Testis (tissue), 3 donors: ENCODE results near the gene GPR155. TPM values are rescaled to one million over a fixed set of nuclear protein-coding genes. Genes with fewer than 3 reads are reported as not detected.

ENCODE experiments used
- DNase-seq: peaks from one replicate; pipeline ENCODE4 v3.0.0-alpha.2; 2019
- H3K27ac ChIP-seq, 2 donors: fragments of 200-600 bp; sonication (generic); one replicate each; pipeline ENCODE4 v1.5.1; 2019
- H3K27me3 ChIP-seq: fragments of 200-600 bp; sonication (generic); one replicate; pipeline ENCODE4 v1.5.1; 2019
- H3K36me3 ChIP-seq: fragments of 200-600 bp; sonication (generic); one replicate; pipeline ENCODE4 v1.5.1; 2017; ENCODE audit warnings: low read depth; ENCODE audit errors: missing control alignments
- H3K4me1 ChIP-seq: fragments of 200-600 bp; sonication (generic); one replicate; pipeline ENCODE4 v1.5.1; 2019
- H3K4me3 ChIP-seq, 2 donors: fragments of 200-600 bp; sonication (generic); one replicate each; pipeline ENCODE4 v1.5.1; 2017 to 2019
- H3K9me3 ChIP-seq: fragments of 200-600 bp; sonication (generic); one replicate; pipeline ENCODE4 v1.5.1; 2017
- POLR2A ChIP-seq: fragments of 450-650 bp; IDR thresholded peaks from one replicate; pipeline ENCODE4 v1.6.1; 2017; ENCODE audit warnings: antibody characterized with exemption, mild to moderate bottlenecking, moderate library complexity
- WGBS, 2 donors: methylation state at CpG; one replicate each; pipeline ENCODE4 v1.1.5; 2018; 5-methylcytosine and 5-hydroxymethylcytosine counted together
- intact Hi-C: fragments of 100-400 bp; cut with DNase I; formaldehyde crosslinking; loops from one replicate; pipeline ENCODE4 v1.15.1; 2023; ENCODE audit warnings: low total_unique reads
- polyA plus RNA-seq: library from polyadenylated mRNA; stranded (reverse); fragments of 350-450 nt; fragmentation: Illumina TruSeq; extraction: RNeasy Lipid Tissue Mini Kit (QIAGEN cat#74804); gene quantifications from one replicate; pipeline ENCODE4 v1.2.3, GENCODE V29; 2014; ENCODE audit warnings: low read depth, low replicate concordance; ENCODE audit not compliant: insufficient read depth
- total RNA-seq, 2 donors: library from RNA; depleted of rRNA; stranded (reverse); fragments of >200 nt; gene quantifications; one replicate each; pipeline ENCODE4 v1.2.3, GENCODE V29; 2016
- TF ChIP-seq, protein P1 (sequence below), 3 experiments: fragments of 450-650 bp in 2 of 3; fragments of 200-600 bp in 1 of 3; sonication (generic) in 1 of 3; IDR thresholded peaks; one replicate each; pipeline ENCODE4 v1.5.1; 2016 to 2019; ENCODE audit warnings: antibody characterized with exemption in 3 of 3, mild to moderate bottlenecking in 2 of 3, moderate library complexity in 1 of 3

Gene GPR155
- total and polyA plus RNA-seq, 3 donors from 2014 or later: 2.5 to 4.0 (median 3.6) TPM

DNA sequence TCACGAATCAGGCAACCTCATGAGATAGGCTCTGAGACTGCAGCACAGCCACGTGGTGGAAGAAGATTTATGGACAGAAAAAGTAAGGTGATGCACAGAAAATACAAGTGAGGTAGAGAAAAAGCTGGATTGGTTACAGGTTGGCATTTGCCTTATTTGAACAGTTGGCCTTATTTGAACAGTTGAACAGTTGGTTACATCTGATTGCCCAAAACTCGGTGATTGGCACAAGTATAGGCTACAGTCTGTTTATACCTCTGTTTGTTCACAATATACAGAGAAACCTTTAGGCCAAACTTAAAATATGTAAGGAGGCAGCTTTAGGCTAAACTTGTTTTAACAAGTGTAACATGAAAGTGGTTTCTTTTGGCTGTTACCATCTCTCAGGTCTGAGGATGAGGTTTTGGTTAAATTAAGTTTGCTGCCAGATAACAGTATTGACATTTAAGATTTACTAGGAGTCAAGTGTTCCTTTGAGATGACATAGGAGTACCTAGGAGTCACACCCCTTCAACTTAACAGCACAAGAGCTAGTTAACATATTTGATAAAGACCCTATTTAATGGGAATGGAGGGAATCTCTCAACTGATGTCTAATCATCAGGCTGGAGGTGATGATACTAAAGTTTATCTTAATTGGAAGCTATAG, 16.5 kb upstream of the GPR155 start:
- Histone ChIP-seq H3K4me3 (no peak overlapping the region), H3K27ac (no peak overlapping the region), H3K4me1 (no peaks in the 10 kb centered on the region), H3K27me3 (no peaks in the 10 kb centered on the region), H3K9me3 (no peaks in the 10 kb centered on the region), H3K36me3 (no peaks in the 10 kb centered on the region)
- no peak for TF ChIP-seq POLR2A
- TF ChIP-seq, protein P1, sequence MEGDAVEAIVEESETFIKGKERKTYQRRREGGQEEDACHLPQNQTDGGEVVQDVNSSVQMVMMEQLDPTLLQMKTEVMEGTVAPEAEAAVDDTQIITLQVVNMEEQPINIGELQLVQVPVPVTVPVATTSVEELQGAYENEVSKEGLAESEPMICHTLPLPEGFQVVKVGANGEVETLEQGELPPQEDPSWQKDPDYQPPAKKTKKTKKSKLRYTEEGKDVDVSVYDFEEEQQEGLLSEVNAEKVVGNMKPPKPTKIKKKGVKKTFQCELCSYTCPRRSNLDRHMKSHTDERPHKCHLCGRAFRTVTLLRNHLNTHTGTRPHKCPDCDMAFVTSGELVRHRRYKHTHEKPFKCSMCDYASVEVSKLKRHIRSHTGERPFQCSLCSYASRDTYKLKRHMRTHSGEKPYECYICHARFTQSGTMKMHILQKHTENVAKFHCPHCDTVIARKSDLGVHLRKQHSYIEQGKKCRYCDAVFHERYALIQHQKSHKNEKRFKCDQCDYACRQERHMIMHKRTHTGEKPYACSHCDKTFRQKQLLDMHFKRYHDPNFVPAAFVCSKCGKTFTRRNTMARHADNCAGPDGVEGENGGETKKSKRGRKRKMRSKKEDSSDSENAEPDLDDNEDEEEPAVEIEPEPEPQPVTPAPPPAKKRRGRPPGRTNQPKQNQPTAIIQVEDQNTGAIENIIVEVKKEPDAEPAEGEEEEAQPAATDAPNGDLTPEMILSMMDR (IDR thresholded peaks at IDR 0.05): no peak
- intact Hi-C loops: no loop called here
- 72 to 82% methylated on average over 3 of the region's 3 CpGs for WGBS, 2 donors
- no peak for DNase-seq

DNA sequence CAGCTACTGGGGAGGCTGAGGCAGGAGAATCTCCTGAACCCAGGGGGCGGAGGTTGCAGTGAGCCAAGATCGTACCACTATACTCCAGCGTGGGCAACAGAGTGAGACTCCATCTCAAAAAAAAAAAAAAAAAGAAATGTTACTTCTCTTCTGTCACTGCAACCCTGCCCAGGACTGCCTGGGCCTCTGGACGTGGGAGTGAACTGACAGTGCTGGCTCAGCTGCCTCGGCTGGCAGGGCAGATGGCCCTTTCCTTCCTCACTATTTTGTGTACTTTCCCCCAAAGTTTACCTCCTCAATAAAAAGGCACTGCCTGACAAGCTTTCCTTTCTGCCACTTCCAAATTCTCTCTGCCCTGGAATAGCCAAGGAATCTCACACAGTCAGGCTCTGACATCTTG, 12.5 kb upstream of the GPR155 start:
- Histone ChIP-seq H3K36me3 (no peaks in the 10 kb centered on the region), H3K27me3 (no peaks in the 10 kb centered on the region), H3K4me1 (no peaks in the 10 kb centered on the region), H3K4me3 (no peak overlapping the region), H3K27ac (no peak overlapping the region), H3K9me3 (no peaks in the 10 kb centered on the region)
- intact Hi-C loops: no loop called here
- 66 to 81% methylated on average over 3 to 5 of the region's 5 CpGs for WGBS, 2 donors
- DNase-seq: peak; percentile 50
- TF ChIP-seq, protein P1 (IDR thresholded peaks at IDR 0.05): no peak
- no peak for TF ChIP-seq POLR2A

DNA sequence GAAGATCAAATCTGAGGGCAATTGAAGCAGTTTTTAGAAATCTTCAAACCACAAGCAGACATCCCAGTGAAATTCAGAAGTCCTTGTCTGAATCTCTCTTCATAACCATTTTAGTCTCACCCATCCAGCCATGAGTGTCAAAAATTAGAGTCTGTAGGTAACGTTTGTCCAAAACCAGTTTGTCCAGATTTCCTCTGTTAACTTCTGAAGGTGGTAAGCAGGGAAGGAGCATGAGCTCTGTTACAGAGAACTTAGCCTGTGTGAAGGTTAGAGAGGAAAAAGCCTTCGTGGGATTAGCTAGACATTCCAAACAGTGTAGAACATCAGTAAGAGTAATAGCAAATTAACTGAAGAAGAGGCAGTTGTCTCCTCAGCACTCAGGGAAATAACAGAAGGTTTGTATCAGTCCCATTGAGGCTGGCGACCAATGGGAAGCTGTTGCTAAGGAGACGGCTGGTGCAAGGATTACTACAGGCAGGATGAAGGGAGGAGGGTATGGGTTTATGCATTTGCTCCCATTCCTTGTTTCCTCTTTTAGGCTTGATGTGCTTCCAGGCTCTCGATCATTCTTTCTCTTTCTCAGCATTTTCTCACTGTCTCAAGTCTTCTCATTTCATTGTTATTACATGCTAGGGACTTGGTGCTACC, 8.7 kb upstream of the GPR155 start:
- Histone ChIP-seq H3K4me3 (no peak overlapping the region), H3K4me1 (no peaks in the 10 kb centered on the region), H3K27me3 (no peaks in the 10 kb centered on the region), H3K36me3 (no peaks in the 10 kb centered on the region), H3K9me3 (no peaks in the 10 kb centered on the region), H3K27ac (no peak overlapping the region)
- no peak for DNase-seq
- 65 to 69% methylated on average over 5 of the region's 5 CpGs for WGBS, 2 donors
- no peak for TF ChIP-seq POLR2A
- TF ChIP-seq, protein P1 (IDR thresholded peaks at IDR 0.05): no peak
- intact Hi-C loops: no loop called here

DNA sequence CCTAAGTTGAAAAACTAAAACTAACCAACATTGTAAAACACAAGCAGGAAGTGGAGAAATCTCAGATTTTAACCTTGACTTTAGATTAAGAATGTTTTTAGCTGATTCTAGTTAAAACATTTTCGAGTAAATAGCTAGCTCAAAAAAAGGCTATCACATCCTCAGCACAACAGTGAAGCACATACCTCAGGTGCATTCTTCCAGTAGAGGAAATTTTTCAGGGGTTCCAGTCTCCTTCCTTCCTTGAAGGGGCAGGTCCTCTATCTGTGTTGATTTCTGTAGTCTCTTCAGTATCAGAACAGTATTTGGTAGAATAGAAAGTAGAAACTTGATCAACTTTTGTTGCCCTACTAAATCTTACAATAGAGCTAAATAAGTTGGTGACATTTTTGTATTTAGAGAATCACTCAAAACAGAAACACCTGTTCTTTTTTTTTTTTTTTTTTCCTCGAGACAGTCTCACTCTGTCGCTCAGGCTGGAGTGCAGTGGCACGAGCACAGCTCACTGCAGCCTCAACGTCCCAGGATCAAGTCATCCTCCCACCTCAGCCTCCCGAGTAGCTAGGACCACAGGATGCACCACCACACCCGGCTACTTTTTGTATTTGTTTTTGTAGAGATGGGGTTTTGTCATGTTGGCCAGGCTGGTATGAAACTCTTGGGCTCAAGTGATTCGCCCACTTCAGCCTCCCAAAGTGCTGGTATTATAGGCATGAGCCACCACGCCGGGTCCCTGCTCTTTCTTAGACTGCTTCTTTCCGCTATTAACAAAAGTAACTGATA, 6.9 kb upstream of the GPR155 start:
- TF ChIP-seq, protein P1 (IDR thresholded peaks at IDR 0.05): no peak
- H3K27ac ChIP-seq: no peak overlapping the region
- H3K36me3 ChIP-seq: no peaks in the 10 kb centered on the region
- H3K4me1 ChIP-seq: no peaks in the 10 kb centered on the region
- DNase-seq: no peak
- intact Hi-C loops: no loop called here
- no peaks in the 10 kb centered on the region for H3K27me3 ChIP-seq
- 83 to 86% methylated on average over 11 of the region's 11 CpGs for WGBS, 2 donors
- no peaks in the 10 kb centered on the region for H3K9me3 ChIP-seq
- no peak overlapping the region for H3K4me3 ChIP-seq
